GM18907 (cell line): ENCODE results near the gene MEGF8.

Experiments used
- ATAC-seq: cut with Tn5 transposase; IDR thresholded peaks from one replicate; pipeline ENCODE4 v1.9.1; 2021; ENCODE audit warnings: mild to moderate bottlenecking, moderate library complexity; ENCODE audit not compliant: unreplicated experiment

The MEGF8 gene

GRCh38 chr19:42353341-42354015 lies 28.0 kb downstream of the MEGF8 start:
- ATAC-seq: no peak

GRCh38 chr19:42355896-42356295 lies 30.5 kb downstream of the MEGF8 start:
- ATAC-seq: no peak

GRCh38 chr19:42356686-42357085 lies 31.3 kb downstream of the MEGF8 start:
- ATAC-seq: no peak

GRCh38 chr19:42357290-42357689 lies 31.9 kb downstream of the MEGF8 start:
- ATAC-seq: no peak

GRCh38 chr19:42360787-42361544 lies 35.5 kb downstream of the MEGF8 start:
- no peak for ATAC-seq

GRCh38 chr19:42361545-42361910 lies 36.1 kb downstream of the MEGF8 start:
- no peak for ATAC-seq

- ATAC-seq: no peak
These were observed 36.9 kb downstream of the MEGF8 start for GRCh38 chr19:42362342-42362741.

GRCh38 chr19:42362891-42363440 lies 37.5 kb downstream of the MEGF8 start:
- no peak for ATAC-seq

- no peak for ATAC-seq
These were observed 38.3 kb downstream of the MEGF8 start for GRCh38 chr19:42363614-42364346.

GRCh38 chr19:42366673-42367072 lies 41.2 kb downstream of the MEGF8 start:
- ATAC-seq: no peak

GRCh38 chr19:42367929-42368328 lies 42.5 kb downstream of the MEGF8 start:
- no peak for ATAC-seq

GRCh38 chr19:42368360-42368759 lies 42.9 kb downstream of the MEGF8 start:
- ATAC-seq: no peak

- ATAC-seq: no peak
These were observed 43.3 kb downstream of the MEGF8 start for GRCh38 chr19:42368765-42369164.

GRCh38 chr19:42369433-42370067 lies 44.1 kb downstream of the MEGF8 start:
- no peak for ATAC-seq

- ATAC-seq: no peak
These were observed 44.7 kb downstream of the MEGF8 start for GRCh38 chr19:42370068-42370520.

- no peak for ATAC-seq
These were observed 45.3 kb downstream of the MEGF8 start for GRCh38 chr19:42370626-42371175.

GRCh38 chr19:42374826-42375376 lies 49.5 kb downstream of the MEGF8 start:
- ATAC-seq: no peak

- ATAC-seq: no peak
These were observed 50.2 kb downstream of the MEGF8 start for GRCh38 chr19:42375415-42376176.

GRCh38 chr19:42376177-42376555 lies 50.7 kb downstream of the MEGF8 start:
- no peak for ATAC-seq
